T-helper 17 cell (primary cell): Measurements from ENCODE around the gene CFAP54. TPM values are rescaled to one million over a fixed set of nuclear protein-coding genes. Genes with fewer than 3 reads are reported as not detected.
A peak's percentile ranks its signal among the peaks of the same experiment; 100 is the strongest.
"Not testable (repeated sequence)": the region's sequence is repeated elsewhere in the genome, so short reads cannot be mapped to it uniquely, and the experiment has no call there.

ENCODE experiments used
- ATAC-seq: fragments of 150-1000 bp; cut with Tn5 transposase; 2 replicates; pipeline ENCODE4 v1.10.0; 2021; ENCODE audit warnings: mild to moderate bottlenecking, moderate library complexity
- DNase-seq, 3 donors: peaks; one replicate each; pipeline versions ENCODE4 v3.0.0 to v3.0.0-alpha.2; 2020 to 2021
- H3K9me3 ChIP-seq: one replicate; pipeline ENCODE4 v1.7.0; 2013; ENCODE audit warnings: low read length, mild to moderate bottlenecking; ENCODE audit not compliant: control insufficient read depth, poor library complexity, severe bottlenecking
- H3K27ac Mint-ChIP-seq: one replicate; pipeline ENCODE4 v1.8.0; 2022; ENCODE audit warnings: mild to moderate bottlenecking, moderate library complexity, mixed read lengths
- H3K27me3 Mint-ChIP-seq: one replicate; pipeline ENCODE4 v1.8.0; 2022; ENCODE audit warnings: mixed read lengths
- H3K36me3 Mint-ChIP-seq: one replicate; pipeline ENCODE4 v1.8.0; 2022; ENCODE audit warnings: low read depth, mixed read lengths
- H3K4me1 Mint-ChIP-seq: one replicate; pipeline ENCODE4 v1.8.0; 2022; ENCODE audit warnings: mild to moderate bottlenecking, mixed read lengths
- H3K4me3 Mint-ChIP-seq: one replicate; pipeline ENCODE4 v1.8.0; 2022; ENCODE audit warnings: mild to moderate bottlenecking, moderate library complexity, mixed read lengths
- total RNA-seq, 4 donors: library from RNA in 2 of 4; stranded (reverse) in 2 of 4; gene quantifications; one replicate each; pipeline ENCODE4 v1.2.3 and lab custom pipeline; 2022 to 2026

CFAP54 gene
- total RNA-seq, 2 donors from 2014 or later, result 1.2 to 1.3 TPM

GRCh38 chr12:96457191-96457930 lies 32.0 kb upstream of the CFAP54 start:
- no peaks in the 10 kb centered on the region for H3K36me3 Mint-ChIP-seq
- peaks cover 7% of the 10 kb centered on the region for H3K4me1 Mint-ChIP-seq
- no peaks in the 10 kb centered on the region for H3K27me3 Mint-ChIP-seq
- no peak overlapping the region for H3K27ac Mint-ChIP-seq
- no peak for DNase-seq
- no peaks in the 10 kb centered on the region for H3K9me3 ChIP-seq
- no peak for ATAC-seq
- no peak overlapping the region for H3K4me3 Mint-ChIP-seq

GRCh38 chr12:96459281-96459680 lies 30.1 kb upstream of the CFAP54 start:
- not testable (repeated sequence) for H3K36me3 Mint-ChIP-seq, H3K4me1 Mint-ChIP-seq, ATAC-seq, H3K27me3 Mint-ChIP-seq, DNase-seq, H3K9me3 ChIP-seq, H3K4me3 Mint-ChIP-seq, H3K27ac Mint-ChIP-seq

- Mint-ChIP-seq H3K36me3 (no peaks in the 10 kb centered on the region), H3K4me3 (no peak overlapping the region), H3K4me1 (no peaks in the 10 kb centered on the region), H3K27me3 (no peaks in the 10 kb centered on the region), H3K27ac (no peak overlapping the region)
- no peak for ATAC-seq
- no peaks in the 10 kb centered on the region for H3K9me3 ChIP-seq
- DNase-seq, result no peak
Observed at GRCh38 chr12:96462571-96463280, 26.7 kb upstream of the CFAP54 start.

GRCh38 chr12:96465896-96466295 lies 23.5 kb upstream of the CFAP54 start:
- Mint-ChIP-seq H3K36me3 (no peaks in the 10 kb centered on the region), H3K27me3 (no peaks in the 10 kb centered on the region), H3K4me1 (no peaks in the 10 kb centered on the region), H3K27ac (no peak overlapping the region), H3K4me3 (no peak overlapping the region)
- H3K9me3 ChIP-seq, result no peaks in the 10 kb centered on the region
- ATAC-seq, result no peak
- no peak for DNase-seq

- H3K9me3 ChIP-seq, result no peaks in the 10 kb centered on the region
- ATAC-seq, result no peak
- Mint-ChIP-seq H3K4me1 (no peaks in the 10 kb centered on the region), H3K36me3 (no peaks in the 10 kb centered on the region), H3K4me3 (no peak overlapping the region), H3K27ac (no peak overlapping the region), H3K27me3 (no peaks in the 10 kb centered on the region)
- no peak for DNase-seq
Observed at GRCh38 chr12:96466939-96467751, 22.2 kb upstream of the CFAP54 start.

- no peaks in the 10 kb centered on the region for H3K9me3 ChIP-seq
- Mint-ChIP-seq H3K27me3 (no peaks in the 10 kb centered on the region), H3K4me1 (no peaks in the 10 kb centered on the region), H3K4me3 (no peak overlapping the region), H3K36me3 (no peaks in the 10 kb centered on the region), H3K27ac (no peak overlapping the region)
- DNase-seq, result no peak
- ATAC-seq, result no peak
Observed at GRCh38 chr12:96471368-96472050, 17.9 kb upstream of the CFAP54 start.

- ATAC-seq (no peak), DNase-seq (no peak)
- no peaks in the 10 kb centered on the region for H3K27me3 Mint-ChIP-seq
- no peaks in the 10 kb centered on the region for H3K36me3 Mint-ChIP-seq
- H3K9me3 ChIP-seq, result no peaks in the 10 kb centered on the region
- no peak overlapping the region for H3K4me3 Mint-ChIP-seq
- no peaks in the 10 kb centered on the region for H3K4me1 Mint-ChIP-seq
- H3K27ac Mint-ChIP-seq, result no peak overlapping the region
Observed at GRCh38 chr12:96472384-96472783, 17.0 kb upstream of the CFAP54 start.

- no peaks in the 10 kb centered on the region for H3K36me3 Mint-ChIP-seq
- H3K27me3 Mint-ChIP-seq, result no peaks in the 10 kb centered on the region
- no peaks in the 10 kb centered on the region for H3K9me3 ChIP-seq
- H3K4me3 Mint-ChIP-seq, result no peak overlapping the region
- no peak for ATAC-seq
- H3K27ac Mint-ChIP-seq, result no peak overlapping the region
- no peaks in the 10 kb centered on the region for H3K4me1 Mint-ChIP-seq
- DNase-seq, result no peak
Observed at GRCh38 chr12:96473394-96474093, 15.8 kb upstream of the CFAP54 start.

GRCh38 chr12:96474206-96474605 lies 15.2 kb upstream of the CFAP54 start:
- Mint-ChIP-seq H3K36me3 (no peaks in the 10 kb centered on the region), H3K27ac (no peak overlapping the region)
- no peak for ATAC-seq

GRCh38 chr12:96478011-96478410 lies 11.4 kb upstream of the CFAP54 start:
- DNase-seq, result no peak
- Mint-ChIP-seq H3K27ac (no peak overlapping the region), H3K36me3 (no peaks in the 10 kb centered on the region), H3K27me3 (no peaks in the 10 kb centered on the region), H3K4me3 (no peak overlapping the region), H3K4me1 (no peaks in the 10 kb centered on the region)
- no peak for ATAC-seq
- H3K9me3 ChIP-seq, result no peaks in the 10 kb centered on the region

More at GRCh38 chr12:96474206-96474605, 15.2 kb upstream of the CFAP54 start:
- H3K9me3 ChIP-seq, result no peaks in the 10 kb centered on the region
- Mint-ChIP-seq H3K4me1 (no peaks in the 10 kb centered on the region), H3K4me3 (no peak overlapping the region), H3K27me3 (no peaks in the 10 kb centered on the region)
- no peak for DNase-seq

GRCh38 chr12:96482086-96482485 lies 7.3 kb upstream of the CFAP54 start:
- Mint-ChIP-seq H3K27me3 (no peaks in the 10 kb centered on the region), H3K4me1 (peaks cover 14% of the 10 kb centered on the region), H3K36me3 (no peaks in the 10 kb centered on the region), H3K4me3 (no peak overlapping the region), H3K27ac (no peak overlapping the region)
- H3K9me3 ChIP-seq, result no peaks in the 10 kb centered on the region
- DNase-seq (no peak), ATAC-seq (no peak)

GRCh38 chr12:96483116-96483515 lies 6.3 kb upstream of the CFAP54 start:
- H3K4me1 Mint-ChIP-seq, result peaks cover 14% of the 10 kb centered on the region
- H3K36me3 Mint-ChIP-seq, result no peaks in the 10 kb centered on the region
- no peaks in the 10 kb centered on the region for H3K9me3 ChIP-seq
- H3K27ac Mint-ChIP-seq, result peak overlapping the region; percentile 94
- no peak for ATAC-seq
- DNase-seq, result no peak
- H3K4me3 Mint-ChIP-seq, result no peak overlapping the region
- H3K27me3 Mint-ChIP-seq, result no peaks in the 10 kb centered on the region
